Activated CD8-positive, alpha-beta memory T cell treated with anti-CD3 and anti-CD28 coated beads for 36 hours (primary cell): ENCODE data around the gene CAST. TPM values are rescaled to one million over a fixed set of nuclear protein-coding genes. Genes with fewer than 3 reads are reported as not detected.

Experiments used
- CTCF ChIA-PET: fragments of 350-600 bp; sonication (Branson Sonifier 250); formaldehyde crosslinking; loops from one replicate; lab custom pipeline; 2021; ENCODE audit warnings: antibody characterized with exemption; lab: Charles Lee
- POLR2A ChIA-PET: fragments of 350-600 bp; sonication (Branson Sonifier 250); formaldehyde crosslinking; loops from one replicate; lab custom pipeline; 2021; ENCODE audit warnings: antibody characterized with exemption; lab: Charles Lee
- total RNA-seq, 2 experiments: library from RNA; stranded (reverse); gene quantifications; one replicate each; pipeline ENCODE4 v1.2.3, GENCODE V29; 2021

Gene CAST
- total RNA-seq, 2 experiments from 2014 or later = 131 to 133 TPM

DNA sequence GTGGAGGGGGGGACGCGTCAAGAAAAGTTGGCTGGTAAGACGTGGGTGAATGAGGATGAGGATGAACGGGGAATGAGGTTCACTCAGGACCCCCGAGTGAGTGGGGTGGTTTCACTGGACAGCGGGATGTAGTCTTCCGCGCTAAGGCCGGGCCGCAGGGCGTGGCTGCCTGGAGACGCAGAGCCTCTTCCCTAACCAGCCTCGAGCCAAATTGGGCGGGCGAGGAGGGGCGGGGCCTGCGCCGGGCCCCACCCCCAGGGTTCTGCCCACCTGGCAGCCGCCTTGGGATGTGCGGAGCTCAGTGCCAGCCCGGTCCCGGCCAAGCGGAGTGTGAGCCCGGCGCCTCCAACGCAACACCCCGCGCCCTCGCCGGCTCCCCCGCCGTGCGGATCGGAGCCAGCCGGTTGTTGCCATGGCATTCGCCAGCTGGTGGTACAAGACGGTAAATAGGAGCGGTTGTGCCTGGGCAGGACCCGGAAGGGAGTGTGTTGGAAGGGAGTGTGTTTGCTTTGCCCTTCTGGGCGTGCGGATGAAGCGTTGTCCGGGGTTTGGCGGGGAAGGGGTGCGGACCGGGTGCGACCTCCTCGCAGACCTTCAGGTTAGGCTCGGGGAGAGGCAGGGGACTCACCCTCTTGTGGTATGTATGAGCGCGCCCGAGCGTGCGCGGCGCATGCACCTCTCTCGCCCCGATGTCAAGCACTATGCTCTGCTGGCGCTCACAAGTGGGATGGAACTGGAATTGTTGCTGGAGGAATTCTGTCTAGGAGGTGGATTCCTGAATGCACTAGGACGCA lies 746 bp downstream of the CAST start:
- ChIA-PET POLR2A (interaction anchor here (0.8 to 3.1 kb wide), 10 partner anchors 10 to 273 kb away, joined by 3 to 19 read pairs (median 4); partner anchors contain the start of gene LNPEP), CTCF (interaction anchor here (0.7 kb wide), 1 partner anchor 23 kb away, joined by 3 read pairs; no protein-coding TSS in a partner anchor)

DNA sequence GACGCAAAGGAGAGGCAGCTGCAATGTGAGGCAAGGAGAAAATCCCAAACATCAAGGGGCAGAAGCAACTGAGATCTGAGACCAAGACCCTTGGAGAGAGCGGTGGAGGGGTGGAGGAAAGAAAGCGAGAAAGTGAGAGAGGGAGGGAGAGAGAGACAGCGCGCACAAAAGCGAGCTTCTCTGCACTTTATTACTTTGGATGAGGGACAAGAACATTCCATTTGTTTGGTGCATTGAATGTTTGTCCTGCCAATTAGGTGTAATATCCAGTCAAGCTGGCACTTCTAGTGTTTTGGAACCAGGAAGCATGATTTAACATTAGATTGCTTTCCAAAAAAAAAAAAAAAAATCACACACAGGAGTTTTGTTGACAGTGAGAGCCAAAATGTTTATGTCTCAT lies 1.4 kb downstream of the CAST start:
- CTCF ChIA-PET = interaction anchor here (0.7 kb wide), 2 partner anchors 22 to 37 kb away, joined by 3 read pairs; no protein-coding TSS in a partner anchor
- POLR2A ChIA-PET = interaction anchor here (0.8 to 3.1 kb wide), 3 partner anchors 20 to 40 kb away, joined by 3 to 19 read pairs (median 6); no protein-coding TSS in a partner anchor

DNA sequence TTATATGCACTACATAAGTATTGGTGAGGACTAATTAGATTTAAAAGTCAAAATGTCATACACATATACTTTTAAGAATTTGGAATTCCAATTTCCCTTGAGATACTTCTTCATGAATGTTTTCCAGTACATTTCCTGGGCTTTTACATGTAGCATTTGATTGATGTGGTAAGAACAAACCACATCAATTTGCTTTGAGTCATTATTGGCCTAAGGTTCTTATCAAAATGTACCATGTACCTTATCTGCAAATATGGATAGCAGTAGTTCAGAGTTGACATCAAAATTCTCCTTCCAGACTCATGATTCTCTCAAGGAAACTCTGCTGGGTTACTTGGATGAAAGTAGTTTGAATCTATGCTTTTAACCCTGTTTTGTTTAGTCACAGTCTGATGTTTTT lies 2.5 kb downstream of the CAST start:
- POLR2A ChIA-PET = no interaction called here
- CTCF ChIA-PET = no interaction called here

DNA sequence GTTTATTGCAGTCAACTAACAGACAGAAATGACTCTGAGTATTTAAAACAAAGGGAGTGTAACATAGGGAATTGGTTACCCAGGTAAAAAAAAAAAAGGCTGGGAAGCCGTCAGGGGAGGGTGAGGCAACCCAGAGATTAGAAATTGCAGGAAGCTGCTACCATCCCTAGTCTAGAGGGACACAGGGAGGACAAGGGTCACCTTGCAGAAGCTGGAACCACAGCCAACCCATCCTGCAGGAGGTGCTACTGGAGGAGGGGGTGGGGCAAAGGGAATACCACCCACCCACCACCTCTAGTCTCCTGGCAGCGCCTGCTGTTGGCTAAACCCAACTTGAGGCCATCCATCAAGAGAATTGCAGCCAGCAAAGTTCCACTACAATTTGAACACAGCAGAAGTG lies 6.5 kb downstream of the CAST start:
- ChIA-PET CTCF (interaction anchor here (0.8 to 1.8 kb wide), 2 partner anchors 15 to 28 kb away, joined by 3 to 5 read pairs; no protein-coding TSS in a partner anchor), POLR2A (no interaction called here)

DNA sequence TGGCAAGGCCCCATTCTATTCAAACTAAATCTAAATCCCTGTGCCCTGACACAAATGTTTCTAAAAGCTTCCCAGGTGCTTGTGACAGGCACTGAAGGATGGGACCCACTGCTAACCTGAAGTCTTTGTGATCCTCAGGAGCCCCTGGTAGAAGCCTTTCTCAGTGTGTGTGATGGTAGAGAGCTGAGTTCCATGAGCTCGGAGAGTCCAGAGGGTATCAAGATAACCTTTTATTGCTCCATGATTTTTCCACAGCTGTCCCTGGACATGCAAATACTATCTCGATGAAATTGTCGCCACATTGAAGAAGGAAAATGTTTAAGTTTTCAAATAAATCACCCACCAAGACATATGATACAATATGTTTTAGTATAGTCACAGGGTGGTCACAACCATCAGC lies 7.7 kb downstream of the CAST start:
- POLR2A ChIA-PET = no interaction called here
- CTCF ChIA-PET = interaction anchor here (1.8 kb wide), 1 partner anchor 27 kb away, joined by 5 read pairs; no protein-coding TSS in a partner anchor

DNA sequence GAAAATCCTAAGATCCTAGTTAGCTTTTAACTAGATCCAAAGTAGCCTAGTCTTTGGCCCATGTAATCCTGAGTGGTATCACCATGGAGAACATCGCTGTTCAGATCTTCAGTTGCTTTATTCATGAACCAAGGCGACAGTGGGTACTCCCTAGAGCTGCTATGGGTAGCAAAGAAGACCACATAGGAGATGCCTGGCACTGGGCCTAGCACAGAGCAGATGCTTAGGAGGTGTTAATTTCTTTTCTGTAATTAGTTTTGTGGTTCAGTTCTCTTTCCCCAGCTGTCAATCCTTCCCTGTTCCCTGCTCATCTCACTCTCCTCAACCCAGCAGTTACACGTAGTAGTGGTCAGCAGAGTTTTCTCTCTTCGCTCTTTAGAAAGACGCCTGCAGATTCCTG lies 9.3 kb downstream of the CAST start:
- POLR2A ChIA-PET = no interaction called here
- CTCF ChIA-PET = no interaction called here

DNA sequence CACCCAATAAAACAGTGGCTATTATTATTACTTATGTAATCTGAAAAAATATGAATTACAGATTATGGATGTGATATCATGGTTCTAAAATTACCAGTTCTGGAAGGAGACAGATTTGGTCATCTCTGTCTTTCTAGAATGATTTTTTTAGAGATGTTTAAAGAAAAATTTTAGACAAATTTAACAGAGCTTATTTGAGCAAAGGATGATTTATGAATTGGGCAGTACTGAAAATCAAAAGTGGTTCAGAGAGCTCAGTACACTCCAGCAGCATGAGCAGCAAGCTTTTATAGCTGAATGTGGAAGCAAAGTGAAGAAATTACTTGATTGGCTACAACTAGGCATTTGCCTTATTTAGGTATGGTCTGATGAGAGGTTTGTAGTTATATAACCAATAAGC lies 11.0 kb downstream of the CAST start:
- POLR2A ChIA-PET = no interaction called here

DNA sequence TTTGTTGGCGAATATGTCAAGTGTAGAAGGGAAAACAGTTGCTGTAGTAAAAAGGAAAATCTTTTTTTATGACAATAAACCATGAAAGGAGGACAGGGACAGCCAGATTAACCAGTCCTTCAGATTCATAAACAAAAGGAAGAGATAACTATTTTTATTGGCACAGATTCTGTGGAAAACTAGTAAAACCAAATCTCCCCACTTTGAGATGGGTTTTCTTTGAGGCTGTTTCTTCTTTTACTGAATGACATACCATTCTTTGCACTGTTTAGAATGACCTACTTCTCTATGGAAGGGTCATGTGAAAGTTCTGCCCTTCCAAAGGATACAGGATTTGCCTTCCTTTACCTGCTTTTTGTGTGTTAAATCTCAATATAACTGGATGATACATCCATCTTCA lies 13.7 kb downstream of the CAST start:
- CTCF ChIA-PET = no interaction called here
- POLR2A ChIA-PET = no interaction called here

More for the DNA sequence above, 11.0 kb downstream of the CAST start:
- CTCF ChIA-PET = no interaction called here

DNA sequence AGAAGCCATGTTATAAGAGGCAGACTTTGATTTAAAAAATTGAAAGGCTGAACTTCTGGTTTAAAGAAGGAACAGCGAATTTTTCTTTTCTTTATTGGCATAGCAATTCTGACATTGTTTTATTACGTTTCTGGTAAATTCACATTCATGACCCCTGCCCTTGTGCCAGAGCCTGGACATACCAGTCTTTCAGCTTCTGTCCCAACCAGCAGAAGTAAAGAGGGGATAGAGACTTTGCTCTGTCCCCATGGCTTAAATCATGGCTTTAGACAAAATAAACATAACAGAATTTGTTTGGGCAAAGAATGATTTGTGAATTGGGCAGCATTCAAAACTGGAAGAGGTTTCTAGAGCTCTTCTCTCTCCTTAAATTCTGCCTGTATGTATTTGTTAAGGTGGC lies 15.3 kb downstream of the CAST start:
- POLR2A ChIA-PET = no interaction called here
- CTCF ChIA-PET = no interaction called here

DNA sequence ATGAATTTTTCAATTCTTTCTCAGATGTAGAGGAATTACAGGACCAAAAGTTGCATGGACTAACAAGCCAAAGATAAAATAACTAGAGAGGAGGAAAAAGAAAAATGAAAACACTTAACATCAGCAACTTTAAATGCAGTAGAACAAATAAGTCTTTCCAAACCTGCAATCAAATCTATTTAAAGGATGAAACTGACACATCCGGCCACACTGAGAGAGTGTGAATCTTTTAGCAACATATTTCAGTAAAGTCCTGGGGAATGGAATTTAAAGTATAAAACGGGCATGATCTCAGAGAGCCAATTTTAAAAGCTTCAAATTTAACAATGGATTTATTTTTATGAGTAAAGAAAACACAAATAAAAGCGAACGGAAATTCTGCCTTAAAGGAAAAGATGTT lies 17.1 kb downstream of the CAST start:
- ChIA-PET CTCF (no interaction called here), POLR2A (no interaction called here)

DNA sequence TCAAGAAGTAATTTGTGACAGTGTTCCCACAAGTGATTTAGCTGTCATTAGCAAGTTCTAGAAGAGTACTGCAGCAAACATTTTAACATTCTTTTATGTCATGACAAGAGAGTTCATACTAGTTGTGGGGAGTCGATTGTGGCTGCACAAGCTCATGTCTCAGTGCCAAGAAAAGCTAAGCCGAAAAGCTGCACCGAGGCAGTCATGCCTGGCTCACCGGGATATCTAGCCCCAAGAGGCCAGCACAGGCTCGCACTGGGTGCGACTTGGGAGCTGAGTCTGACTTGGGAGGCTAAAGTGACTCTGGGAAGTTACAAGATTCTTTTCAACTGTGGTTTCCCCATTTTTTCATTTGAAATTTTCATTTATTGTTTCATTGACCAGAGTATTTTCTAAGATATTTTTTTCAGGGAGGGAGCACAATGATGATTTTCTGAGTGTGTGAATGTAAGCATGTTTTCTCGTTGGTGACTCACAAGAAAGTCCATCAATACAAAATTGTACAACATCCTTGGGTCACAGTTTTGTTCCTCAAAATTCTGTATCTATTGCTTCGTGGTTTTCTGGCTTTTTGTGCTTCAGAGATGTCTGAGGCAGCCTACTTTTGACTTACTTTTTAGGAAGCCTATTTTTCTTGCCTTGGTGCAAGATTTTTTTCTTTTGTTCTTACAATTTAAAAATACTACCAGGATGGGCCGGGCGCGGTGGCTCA lies 18.7 kb downstream of the CAST start:
- ChIA-PET CTCF (no interaction called here), POLR2A (no interaction called here)

DNA sequence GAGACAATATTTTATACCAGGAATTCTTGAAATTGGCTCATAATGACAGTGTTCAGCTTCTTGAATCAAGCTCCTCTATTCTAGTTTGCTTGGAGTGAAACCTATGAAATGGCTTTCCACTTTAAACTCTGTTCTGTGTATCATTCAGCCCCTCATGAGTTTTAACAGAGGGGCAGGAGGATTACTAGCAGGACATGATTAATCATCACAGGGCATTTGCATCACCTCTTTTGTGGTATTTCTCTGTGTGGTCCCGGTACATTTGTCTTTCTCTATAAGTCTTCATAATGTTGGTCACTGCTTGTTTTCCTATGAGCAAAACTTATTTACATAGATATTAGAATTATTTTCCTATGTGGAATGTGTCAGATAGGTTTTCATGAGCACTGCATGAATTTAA lies 21.2 kb downstream of the CAST start:
- ChIA-PET POLR2A (no interaction called here), CTCF (interaction anchor here (0.8 to 1.5 kb wide), 3 partner anchors 13 to 73 kb away, joined by 3 read pairs; no protein-coding TSS in a partner anchor)

DNA sequence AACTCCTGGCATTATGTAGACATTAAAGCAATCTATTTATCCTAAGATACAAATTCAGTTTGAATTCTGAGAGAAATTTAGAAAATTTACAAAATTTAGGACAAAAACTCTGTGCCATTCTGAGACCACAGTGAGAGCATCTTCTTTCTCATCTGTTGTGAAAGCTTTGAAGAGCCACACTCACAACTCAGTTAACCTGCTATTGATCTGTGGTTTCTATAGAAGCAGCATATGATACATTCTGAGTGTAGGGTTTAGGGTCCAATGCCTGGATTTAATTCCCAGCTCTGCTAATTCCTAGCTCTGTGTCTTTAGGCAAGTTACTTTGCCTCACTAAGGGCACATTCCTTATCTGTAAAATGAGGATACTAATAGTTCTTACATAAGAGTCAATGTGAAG lies 21.6 kb downstream of the CAST start:
- CTCF ChIA-PET = interaction anchor here (0.8 to 1.5 kb wide), 4 partner anchors 13 to 73 kb away, joined by 3 read pairs; no protein-coding TSS in a partner anchor
- POLR2A ChIA-PET = interaction anchor here (0.6 kb wide), 1 partner anchor 21 kb away, joined by 3 read pairs; no protein-coding TSS in a partner anchor

DNA sequence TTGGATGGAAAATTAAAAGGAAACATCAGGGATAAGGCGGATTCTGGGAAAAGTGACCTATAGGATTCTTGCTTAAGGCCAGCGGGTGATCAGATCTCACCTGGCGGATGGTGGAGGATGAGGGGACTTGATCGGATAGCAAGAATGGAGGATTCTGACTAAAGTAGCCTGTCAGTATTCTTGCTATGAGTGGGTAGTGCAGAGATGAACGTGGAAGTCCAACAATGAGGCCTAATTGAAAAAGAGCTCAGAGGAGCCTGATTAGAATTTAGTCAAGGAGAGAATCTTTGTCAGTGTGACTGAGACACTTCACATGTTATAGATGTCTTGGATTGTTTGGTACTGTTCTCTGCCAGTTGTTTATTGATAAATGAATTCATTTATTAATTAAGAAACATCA lies 24.9 kb downstream of the CAST start:
- CTCF ChIA-PET = interaction anchor here (0.7 to 1.5 kb wide), 5 partner anchors 16 to 255 kb away, joined by 3 to 7 read pairs (median 4); no protein-coding TSS in a partner anchor
- POLR2A ChIA-PET = interaction anchor here (1.0 to 1.1 kb wide), 2 partner anchors 16 to 24 kb away, joined by 3 to 4 read pairs; no protein-coding TSS in a partner anchor

DNA sequence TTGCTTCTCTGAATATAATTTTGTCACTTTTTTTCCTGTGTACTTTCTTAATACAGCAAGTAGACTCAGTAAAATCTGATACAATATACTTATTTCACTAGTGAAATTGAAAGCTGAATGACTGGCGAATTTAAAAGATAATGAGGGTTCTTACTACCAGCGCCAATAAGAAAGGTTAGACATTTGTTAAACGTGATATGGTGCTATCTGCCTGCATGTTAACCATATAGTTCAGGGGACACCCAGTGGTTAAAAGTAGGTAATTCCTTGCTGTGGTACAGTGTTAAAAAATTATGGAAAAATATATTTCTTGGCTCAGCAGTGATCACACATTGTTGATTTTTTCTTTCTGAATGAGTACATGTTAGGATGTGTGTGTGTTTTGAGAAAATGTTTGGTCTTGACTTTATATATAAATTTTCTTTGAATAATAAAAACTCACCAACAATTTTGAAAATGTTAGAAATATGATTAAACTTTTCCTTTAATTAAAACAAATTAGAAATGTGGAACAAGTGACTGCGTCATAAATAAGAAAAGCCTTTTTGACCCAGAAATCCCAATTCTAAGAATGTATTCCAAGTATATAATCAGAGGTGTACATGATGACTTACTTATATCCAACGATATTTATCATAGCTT lies 25.8 kb downstream of the CAST start:
- POLR2A ChIA-PET = interaction anchor here (1.0 to 1.1 kb wide), 2 partner anchors 16 to 25 kb away, joined by 3 to 4 read pairs; no protein-coding TSS in a partner anchor

DNA sequence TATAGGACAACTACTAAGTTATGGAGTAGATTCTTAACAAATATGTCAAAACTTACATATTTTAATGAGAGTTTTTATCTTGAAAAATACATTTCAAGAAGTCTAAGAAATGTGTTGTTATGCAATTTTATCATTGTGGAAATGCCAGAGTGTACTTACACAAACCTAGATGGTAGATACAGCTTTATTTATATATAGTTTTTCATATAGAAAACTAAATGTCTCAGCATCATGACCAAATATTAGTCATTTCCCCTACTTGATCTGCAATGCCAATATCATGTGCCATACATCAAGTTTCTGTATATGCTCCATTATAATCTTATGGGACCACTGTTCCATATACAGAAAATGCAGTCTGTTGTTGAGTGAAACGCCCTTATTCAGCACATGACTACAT lies 28.7 kb downstream of the CAST start:
- POLR2A ChIA-PET = interaction anchor here (0.7 kb wide), 1 partner anchor 56 kb away, joined by 3 read pairs; no protein-coding TSS in a partner anchor

More for the DNA sequence above, 25.8 kb downstream of the CAST start:
- CTCF ChIA-PET = interaction anchor here (0.7 to 1.5 kb wide), 5 partner anchors 16 to 256 kb away, joined by 3 to 7 read pairs (median 4); no protein-coding TSS in a partner anchor

DNA sequence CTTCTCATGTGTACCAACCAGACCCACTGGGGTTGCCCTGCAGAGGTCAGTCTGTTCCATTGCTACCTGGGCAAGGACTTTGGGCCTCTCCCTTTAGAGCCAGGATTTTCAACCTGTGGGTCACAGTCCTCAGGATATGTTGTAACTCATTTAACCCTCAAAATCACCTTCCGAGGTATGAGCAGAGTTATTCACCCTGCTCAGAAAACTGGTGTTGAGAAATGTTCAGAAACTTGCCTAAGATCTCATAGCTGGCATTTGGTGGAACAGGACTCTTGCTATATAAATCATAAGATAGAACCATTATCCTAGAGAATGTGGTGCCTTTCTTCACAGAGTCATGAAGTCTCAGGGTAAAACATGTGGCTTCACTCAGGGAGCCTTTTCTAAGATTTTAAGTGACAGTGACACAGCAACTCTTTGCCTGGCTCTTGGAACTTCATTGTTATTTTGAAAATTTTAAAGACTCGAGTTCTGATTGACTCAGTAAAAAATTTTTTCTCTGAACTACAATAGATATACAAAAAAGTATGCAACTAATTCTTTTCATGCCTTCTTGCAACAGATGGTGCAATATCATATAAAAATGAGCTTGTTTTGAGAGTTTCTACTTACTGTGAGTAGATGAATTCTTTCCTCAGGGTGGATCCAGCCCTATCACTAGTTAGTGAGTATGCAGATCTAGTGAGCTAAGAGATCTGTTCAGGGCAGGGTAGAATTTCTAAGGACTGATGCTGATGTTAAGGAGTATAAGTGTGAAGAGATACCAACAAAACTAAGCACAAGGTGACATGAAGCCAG lies 29.5 kb downstream of the CAST start:
- POLR2A ChIA-PET = no interaction called here
- CTCF ChIA-PET = no interaction called here

More for the DNA sequence above, 28.7 kb downstream of the CAST start:
- CTCF ChIA-PET = interaction anchor here (1.7 kb wide), 1 partner anchor 77 kb away, joined by 4 read pairs; no protein-coding TSS in a partner anchor

DNA sequence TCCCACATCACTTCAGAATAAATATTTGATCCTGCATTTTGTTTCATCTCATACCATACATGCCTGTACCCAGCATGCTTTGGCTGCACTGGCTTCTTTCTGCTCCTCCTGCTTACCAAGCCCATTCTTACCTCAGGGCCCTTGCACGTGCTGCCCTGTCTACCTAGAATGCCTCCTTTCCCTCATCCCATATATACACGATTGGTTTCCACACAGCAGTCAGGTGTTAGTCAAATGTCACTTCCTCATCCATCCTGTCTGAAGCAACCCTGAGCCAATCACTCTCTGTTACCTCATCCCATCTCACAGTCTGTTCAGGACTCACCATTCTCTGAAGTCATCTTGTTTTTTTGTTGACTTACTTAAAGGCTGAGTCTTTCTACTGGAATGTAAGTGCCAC lies 30.3 kb downstream of the CAST start:
- CTCF ChIA-PET = no interaction called here

More for the DNA sequence above, 30.3 kb downstream of the CAST start:
- POLR2A ChIA-PET = no interaction called here
